ENCODE results near the gene GDF7. TPM values are rescaled to one million over a fixed set of nuclear protein-coding genes. Genes with fewer than 3 reads are reported as not detected.
A peak's percentile ranks its signal among the peaks of the same experiment; 100 is the strongest.

The GDF7 gene
- total and polyA plus RNA-seq, 2 donors (not counting 3 experiments of a cell fraction or from before 2014, with no cell fraction given) = 3.7 to 3.9 TPM

DNA sequence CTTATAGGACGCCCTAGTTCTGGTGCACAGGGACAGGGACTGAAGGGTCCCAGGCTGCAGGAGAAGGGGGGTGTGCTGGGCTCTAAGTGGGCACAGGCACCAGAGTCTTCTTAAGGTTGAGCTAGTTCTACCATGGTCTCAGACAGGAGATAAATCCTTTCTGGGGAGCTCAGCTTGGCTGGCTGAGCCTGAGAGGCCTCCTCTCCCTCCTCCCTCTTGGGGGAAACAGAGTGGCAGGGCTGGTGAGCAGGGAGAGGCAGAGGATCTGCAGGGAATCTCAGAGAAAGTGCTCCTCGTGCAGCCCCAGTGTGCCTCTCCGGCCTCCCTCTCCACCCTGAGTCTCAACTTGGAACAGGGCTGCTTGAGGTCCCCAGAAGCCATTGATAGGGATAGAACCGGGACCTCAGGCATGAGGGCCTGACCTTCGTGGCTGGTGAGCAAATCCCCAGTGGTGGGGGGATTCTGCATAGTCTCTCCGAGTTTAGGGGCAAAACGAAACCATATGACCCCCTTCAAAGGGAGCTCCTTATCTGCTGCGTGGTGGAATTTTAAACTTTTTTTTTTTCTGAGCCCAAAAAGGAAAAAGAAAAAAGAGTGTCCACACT lies 2.0 kb downstream of the GDF7 start:
- H3K9me1 ChIP-seq (replicated peaks; ENCODE audit: control insufficient read depth, extremely low read depth, insufficient read depth, low read length) = no peaks in the 10 kb centered on the region
- no peaks in the 10 kb centered on the region for H3K79me2 ChIP-seq (ENCODE audit: control insufficient read depth, insufficient read depth, low read length)
- POLR2A ChIA-PET = no interaction called here
- TF ChIP-seq FOS (IDR thresholded peaks at IDR 0.05; ENCODE audit: borderline replicate concordance, insufficient read depth, low read length) (no peak), EZH2 (IDR thresholded peaks at IDR 0.05; ENCODE audit: borderline replicate concordance, low read depth, low read length, severe bottlenecking) (no peak), POLR2AphosphoS5 (IDR thresholded peaks at IDR 0.05; ENCODE audit: insufficient read depth, low read depth, low read length) (no peak), JUN (IDR thresholded peaks at IDR 0.05; ENCODE audit: borderline replicate concordance, insufficient read depth, insufficient read length, low read depth) (no peak), MYC (IDR thresholded peaks at IDR 0.05; ENCODE audit: low read depth, low read length) (no peak), POLR2A (IDR thresholded peaks at IDR 0.05; ENCODE audit: low read depth, low read length) (no peak), GATA2 (IDR thresholded peaks at IDR 0.05; ENCODE audit: insufficient read depth, insufficient read length, low read depth, low read length) (no peak)
- TF ChIP-seq, protein P1, sequence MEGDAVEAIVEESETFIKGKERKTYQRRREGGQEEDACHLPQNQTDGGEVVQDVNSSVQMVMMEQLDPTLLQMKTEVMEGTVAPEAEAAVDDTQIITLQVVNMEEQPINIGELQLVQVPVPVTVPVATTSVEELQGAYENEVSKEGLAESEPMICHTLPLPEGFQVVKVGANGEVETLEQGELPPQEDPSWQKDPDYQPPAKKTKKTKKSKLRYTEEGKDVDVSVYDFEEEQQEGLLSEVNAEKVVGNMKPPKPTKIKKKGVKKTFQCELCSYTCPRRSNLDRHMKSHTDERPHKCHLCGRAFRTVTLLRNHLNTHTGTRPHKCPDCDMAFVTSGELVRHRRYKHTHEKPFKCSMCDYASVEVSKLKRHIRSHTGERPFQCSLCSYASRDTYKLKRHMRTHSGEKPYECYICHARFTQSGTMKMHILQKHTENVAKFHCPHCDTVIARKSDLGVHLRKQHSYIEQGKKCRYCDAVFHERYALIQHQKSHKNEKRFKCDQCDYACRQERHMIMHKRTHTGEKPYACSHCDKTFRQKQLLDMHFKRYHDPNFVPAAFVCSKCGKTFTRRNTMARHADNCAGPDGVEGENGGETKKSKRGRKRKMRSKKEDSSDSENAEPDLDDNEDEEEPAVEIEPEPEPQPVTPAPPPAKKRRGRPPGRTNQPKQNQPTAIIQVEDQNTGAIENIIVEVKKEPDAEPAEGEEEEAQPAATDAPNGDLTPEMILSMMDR (IDR thresholded peaks at IDR 0.05; ENCODE audit: extremely low read depth in 1 of 2, insufficient read depth in 1 of 2, low read depth in 1 of 2, low read length in 2 of 2) = no peak
- TF ChIP-seq, protein P2, sequence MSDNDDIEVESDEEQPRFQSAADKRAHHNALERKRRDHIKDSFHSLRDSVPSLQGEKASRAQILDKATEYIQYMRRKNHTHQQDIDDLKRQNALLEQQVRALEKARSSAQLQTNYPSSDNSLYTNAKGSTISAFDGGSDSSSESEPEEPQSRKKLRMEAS (IDR thresholded peaks at IDR 0.05; ENCODE audit: insufficient read depth, insufficient read length) = no peak
- peak; percentile 67 for FAIRE-seq
- no peaks in the 10 kb centered on the region for H4K20me1 ChIP-seq (replicated peaks; ENCODE audit: control insufficient read depth, extremely low read depth, insufficient read depth, low read length)
- CTCF ChIA-PET = interaction anchor here (0.6 to 1.0 kb wide), 2 partner anchors 8 to 294 kb away, joined by 3 read pairs; no protein-coding TSS in a partner anchor
- no peak overlapping the region for H3K9ac ChIP-seq (replicated peaks; ENCODE audit: extremely low read depth, insufficient read depth, low read length)
- H3K27me3 ChIP-seq (ENCODE audit: control insufficient read depth in 2 of 2, insufficient read depth in 2 of 2, low read length in 2 of 2) = peaks cover 43 to 64% of the 10 kb centered on the region in 2 experiments
- H3K4me2 ChIP-seq (ENCODE audit: insufficient read depth, low read length) = no peak overlapping the region
- H3K4me1 ChIP-seq (ENCODE audit: control insufficient read depth, extremely low read depth, insufficient read depth, low read length) = peaks cover 17% of the 10 kb centered on the region
- no TSS peak for BruUV-seq (replicated peaks)
- DNase-seq (ENCODE audit: low read depth, low spot score) = no peak
- no peak overlapping the region for H2AFZ ChIP-seq (ENCODE audit: low read depth, low read length)
- H3K27ac ChIP-seq (ENCODE audit: insufficient read depth, low read depth, low read length) = no peak overlapping the region
- intact Hi-C loops (cut with micrococcal nuclease) = loop anchor here (5.0 kb wide), 2 partner anchors 78 to 648 kb away; no protein-coding TSS in a partner anchor
- peak overlapping the region in 1 of 3 experiments; percentile 46 for H3K4me3 ChIP-seq (replicated peaks in 1 of 3; ENCODE audit: insufficient read depth in 1 of 3, low read depth in 1 of 3, low read length in 3 of 3)
- peaks cover 0 to 2% of the 10 kb centered on the region in 2 experiments for H3K36me3 ChIP-seq (ENCODE audit: control insufficient read depth in 2 of 2, extremely low read depth in 1 of 2, insufficient read depth in 2 of 2, low read length in 2 of 2)
- H3K9me3 ChIP-seq (replicated peaks; ENCODE audit: control insufficient read depth, insufficient read depth, low read length) = no peaks in the 10 kb centered on the region
- dilution Hi-C loops (cut with MboI; ENCODE audit: extremely low pct_ligation_motif_present, low sequenced_read_pairs) = no loop called here
